NCI-H774 (cell line): Measurements from ENCODE around the gene PRAME.
"Not testable (repeated sequence)": the region's sequence is repeated elsewhere in the genome, so short reads cannot be mapped to it uniquely, and the experiment has no call there.

Experiments used
- DNase-seq: peaks from one replicate; lab custom pipeline; 2025; lab: John Stamatoyannopoulos, UW

The PRAME gene

GRCh38 chr22:22558972-22559603, at the start of gene PRAME:
TSS of gene PRAME (minus strand) at chr22:22559265. CDS start at chr22:22556832, 2,433 bp downstream.
- DNase-seq = peak; percentile 63

GRCh38 chr22:22608022-22608421, 49.0 kb upstream of the PRAME start:
- DNase-seq = not testable (repeated sequence)

GRCh38 chr22:22605074-22605404, 46.0 kb upstream of the PRAME start:
- DNase-seq = no peak

GRCh38 chr22:22604326-22605073, 45.4 kb upstream of the PRAME start:
- no peak for DNase-seq

GRCh38 chr22:22603470-22603947, 44.4 kb upstream of the PRAME start:
- DNase-seq = no peak

- no peak for DNase-seq
These were observed 41.6 kb upstream of the PRAME start for GRCh38 chr22:22600531-22601261.

GRCh38 chr22:22599248-22599647, 40.2 kb upstream of the PRAME start:
- no peak for DNase-seq

GRCh38 chr22:22598144-22598543, 39.1 kb upstream of the PRAME start:
- no peak for DNase-seq

GRCh38 chr22:22595001-22595835, 36.2 kb upstream of the PRAME start:
- no peak for DNase-seq

GRCh38 chr22:22593964-22594656, 35.0 kb upstream of the PRAME start:
- DNase-seq = peak; percentile 6

- DNase-seq = no peak
These were observed 34.2 kb upstream of the PRAME start for GRCh38 chr22:22593250-22593649.

- no peak for DNase-seq
These were observed 32.6 kb upstream of the PRAME start for GRCh38 chr22:22591348-22592299.

GRCh38 chr22:22590136-22590891, 31.2 kb upstream of the PRAME start:
- no peak for DNase-seq

GRCh38 chr22:22588485-22589164, 29.6 kb upstream of the PRAME start:
- no peak for DNase-seq

GRCh38 chr22:22587577-22588188, 28.6 kb upstream of the PRAME start:
- DNase-seq = no peak

GRCh38 chr22:22584722-22585121, 25.7 kb upstream of the PRAME start:
- no peak for DNase-seq

GRCh38 chr22:22583030-22583429, 24.0 kb upstream of the PRAME start:
- no peak for DNase-seq

- DNase-seq = not testable (repeated sequence)
These were observed 22.5 kb upstream of the PRAME start for GRCh38 chr22:22581524-22581923.
